GM18519 (cell line): ENCODE data around the gene ALDH8A1.

Source experiments
- ATAC-seq: cut with Tn5 transposase; IDR thresholded peaks from one replicate; pipeline ENCODE4 v1.9.1; 2021; ENCODE audit warnings: mild to moderate bottlenecking, moderate library complexity; ENCODE audit not compliant: unreplicated experiment, low FRiP score

The ALDH8A1 gene

DNA sequence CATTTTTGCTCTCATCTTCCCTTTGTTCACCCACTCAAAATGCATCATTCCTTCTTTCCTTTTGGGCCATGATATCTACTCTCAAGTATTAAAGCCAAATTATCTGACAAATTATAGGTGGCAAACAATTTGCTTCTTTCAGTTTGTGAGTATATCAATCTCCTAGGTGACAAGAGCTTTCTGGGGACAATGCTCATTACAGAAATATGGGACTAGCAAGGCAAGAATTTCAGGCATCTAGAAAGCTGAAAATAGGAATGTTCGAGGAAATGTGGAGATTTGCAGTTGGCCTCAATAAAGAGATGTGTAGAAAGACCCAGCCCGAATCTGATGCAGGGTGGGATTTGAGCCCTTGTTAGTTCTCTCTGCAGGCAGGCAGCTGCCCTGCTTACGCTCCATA, 71.8 kb downstream of the ALDH8A1 start:
- ATAC-seq, result no peak

DNA sequence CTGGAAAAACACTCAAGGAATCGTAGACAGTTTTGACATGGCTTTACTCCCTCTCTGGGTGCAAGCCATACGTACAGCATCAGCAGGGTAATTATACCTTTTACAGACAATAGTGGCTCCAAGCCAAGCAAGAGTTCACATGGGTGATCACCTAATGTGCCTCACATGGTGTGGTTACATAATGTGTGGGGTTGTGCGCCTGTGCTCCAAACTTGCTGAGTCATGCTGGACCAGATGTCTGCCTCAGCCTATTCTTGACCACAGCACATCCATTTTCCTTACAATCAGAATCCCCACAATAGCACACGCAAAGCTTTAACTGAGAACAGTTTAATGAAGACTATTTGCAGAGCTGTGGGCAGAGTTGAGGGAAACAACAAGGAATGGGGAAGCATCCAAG, 74.5 kb downstream of the ALDH8A1 start:
- no peak for ATAC-seq

DNA sequence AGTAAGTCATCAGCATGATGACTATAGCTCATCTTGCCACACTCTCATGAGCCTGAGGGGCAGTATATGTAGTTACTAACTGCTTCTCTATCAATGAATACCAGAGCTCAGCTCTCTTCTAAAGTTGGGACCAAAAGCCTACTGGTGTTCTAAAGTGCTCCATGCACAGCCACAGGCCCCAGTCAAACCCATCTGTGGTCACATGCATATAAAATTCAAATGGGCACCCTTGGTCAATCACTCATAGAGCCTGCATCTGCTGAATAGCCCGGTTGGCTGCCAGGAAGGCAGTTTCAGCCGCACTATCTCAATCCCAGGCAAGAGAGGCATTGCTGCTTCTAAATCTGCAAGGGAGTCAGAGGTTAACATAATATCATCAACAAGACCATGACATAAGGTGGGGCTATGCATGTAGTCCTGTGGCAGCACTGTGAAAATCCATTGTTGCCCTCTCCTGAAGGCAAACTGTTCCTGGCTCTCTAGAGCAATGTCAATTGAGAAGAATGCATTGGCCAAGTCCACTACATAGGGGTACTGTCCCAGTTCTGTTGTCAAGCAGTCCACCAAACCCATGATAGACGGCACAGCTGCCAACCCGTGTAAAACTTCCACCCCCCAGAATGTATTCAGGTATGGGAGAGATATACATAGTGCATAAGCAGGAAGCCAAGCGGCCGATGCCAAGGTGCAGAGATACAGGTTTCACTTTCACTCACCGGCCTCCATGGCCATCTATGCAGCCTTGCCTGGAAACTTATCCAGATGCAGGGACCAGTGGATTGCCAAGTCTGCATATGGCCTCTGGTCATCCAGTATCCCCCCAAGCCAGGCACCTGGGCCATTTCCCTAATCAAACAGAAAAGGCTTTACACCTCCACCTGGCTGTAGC, 76.2 kb downstream of the ALDH8A1 start:
- no peak for ATAC-seq

DNA sequence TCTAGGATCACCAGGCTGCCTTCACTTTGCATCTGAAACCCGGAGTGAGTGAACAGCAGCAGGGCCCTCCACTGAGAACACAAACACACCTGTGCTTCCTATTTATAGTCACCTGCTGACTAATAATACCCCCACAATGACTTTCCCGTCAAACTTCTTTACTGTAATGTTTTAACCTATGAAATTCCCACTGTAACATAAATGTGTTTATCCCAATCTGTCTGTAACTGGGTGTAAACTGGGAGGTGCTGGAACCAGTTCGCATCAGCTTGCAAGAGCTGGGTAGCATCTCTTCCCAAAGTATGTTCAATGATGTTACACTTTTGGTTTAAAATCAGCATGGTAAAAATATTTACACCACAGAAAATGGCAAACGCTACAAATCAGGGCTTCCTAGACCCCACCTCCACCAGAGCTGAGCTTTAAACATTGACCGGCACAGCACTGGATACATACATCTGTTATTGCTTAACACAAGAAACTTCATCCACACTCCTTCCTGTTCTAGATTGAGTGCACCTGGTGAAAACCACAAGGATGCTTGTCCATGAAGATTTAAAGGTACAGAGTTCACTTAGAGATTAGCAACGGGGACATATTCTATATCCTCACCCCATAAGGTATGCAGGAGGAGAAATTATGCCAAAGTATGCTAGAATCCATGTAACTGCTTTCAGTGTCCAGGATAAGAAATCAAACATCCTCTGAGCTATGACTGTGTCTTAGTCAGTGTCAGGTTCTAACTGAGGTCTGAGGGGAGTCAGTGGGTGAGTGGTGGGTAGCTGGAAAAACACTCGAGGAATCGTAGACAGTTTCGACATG, 79.0 kb downstream of the ALDH8A1 start:
- peak; percentile 83 for ATAC-seq

DNA sequence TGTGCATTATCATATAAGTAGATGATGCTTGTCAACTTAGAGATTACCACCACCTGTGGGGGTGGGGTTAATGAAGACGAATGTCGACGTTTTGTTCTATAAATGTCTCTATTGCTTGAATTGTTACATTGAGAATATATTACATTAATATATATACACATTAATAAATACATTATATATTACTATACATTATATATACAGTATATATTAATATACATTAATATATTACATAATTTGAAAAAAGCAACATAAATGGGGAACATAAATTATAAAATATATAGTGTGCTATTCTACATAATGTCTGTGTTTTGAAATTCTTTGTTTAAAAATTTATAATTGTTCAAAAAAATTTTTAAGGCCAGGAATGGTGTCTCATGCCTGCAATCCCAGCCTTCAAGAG, 81.1 kb downstream of the ALDH8A1 start:
- ATAC-seq, result no peak
